NCI-H526 (cell line): ENCODE results near the gene CCDC106.

Source experiments
- DNase-seq, 2 experiments: peaks; one replicate each; lab custom pipeline; 2025; lab: John Stamatoyannopoulos, UW

CCDC106 gene

GRCh38 chr19:55613930-55614710 lies 33.9 kb upstream of the CCDC106 start:
- DNase-seq, result no peak

- no peak for DNase-seq
These were observed 33.1 kb upstream of the CCDC106 start for GRCh38 chr19:55614711-55615542.

GRCh38 chr19:55615543-55616394 lies 32.2 kb upstream of the CCDC106 start:
- no peak for DNase-seq

- DNase-seq, result no peak
These were observed 31.6 kb upstream of the CCDC106 start for GRCh38 chr19:55616395-55616875.

- no peak for DNase-seq
These were observed 30.6 kb upstream of the CCDC106 start for GRCh38 chr19:55617426-55617825.

- no peak for DNase-seq
These were observed 29.6 kb upstream of the CCDC106 start for GRCh38 chr19:55618426-55618825.

- DNase-seq, result no peak
These were observed 28.7 kb upstream of the CCDC106 start for GRCh38 chr19:55619286-55619685.

- DNase-seq, result no peak
These were observed 27.4 kb upstream of the CCDC106 start for GRCh38 chr19:55620410-55621204.

GRCh38 chr19:55621205-55621672 lies 26.8 kb upstream of the CCDC106 start:
- DNase-seq, result no peak

- no peak for DNase-seq
These were observed 26.3 kb upstream of the CCDC106 start for GRCh38 chr19:55621673-55622231.

GRCh38 chr19:55622242-55622969 lies 25.6 kb upstream of the CCDC106 start:
- no peak for DNase-seq

GRCh38 chr19:55623130-55623529 lies 24.9 kb upstream of the CCDC106 start:
- no peak for DNase-seq

- DNase-seq, result no peak
These were observed 24.5 kb upstream of the CCDC106 start for GRCh38 chr19:55623561-55623960.

- DNase-seq, result peak; percentile 93 to 99
These were observed 23.7 kb upstream of the CCDC106 start, which contains the start of gene ZNF784 for GRCh38 chr19:55624109-55625003. ZNF784 (minus strand) TSS chr19:55624566; CDS start chr19:55624561, 5 bp downstream.

GRCh38 chr19:55625004-55625326 lies 23.0 kb upstream of the CCDC106 start:
- no peak for DNase-seq

- no peak for DNase-seq
These were observed 21.7 kb upstream of the CCDC106 start for GRCh38 chr19:55626350-55626749.

GRCh38 chr19:55632463-55632834 lies 15.6 kb upstream of the CCDC106 start:
- peak; percentile 92 to 98 for DNase-seq

- DNase-seq, result no peak
These were observed 14.2 kb upstream of the CCDC106 start for GRCh38 chr19:55633861-55634260.

- DNase-seq, result no peak
These were observed 12.7 kb upstream of the CCDC106 start for GRCh38 chr19:55635334-55635717.
